GM23338 (cell line): ENCODE measurements around the gene SERGEF. TPM values are rescaled to one million over a fixed set of nuclear protein-coding genes. Genes with fewer than 3 reads are reported as not detected.

Source experiments
- ATAC-seq: fragments of 200-7000 bp; cut with Tn5 transposase; 3 replicates; pipeline ENCODE4 v1.9.1; 2020
- DNase-seq: peaks from one replicate; pipeline ENCODE4 v3.0.0-alpha.2; 2015; ENCODE audit warnings: low spot score
- H2AFZ ChIP-seq: fragments of 200-600 bp; sonication (generic); 2 replicates; pipeline ENCODE4 v1.8.0; 2016; ENCODE audit warnings: antibody characterized with exemption, mild to moderate bottlenecking, moderate library complexity
- H3F3A ChIP-seq: fragments of 200-600 bp; sonication (generic); replicated peaks from 2 replicates; pipeline ENCODE4 v1.8.0; 2017; ENCODE audit warnings: antibody characterized with exemption, mixed run types, low read depth
- H3K27ac ChIP-seq: fragments of 200-600 bp; sonication (generic); 2 replicates; pipeline ENCODE4 v1.6.1; 2016; ENCODE audit warnings: low read depth
- H3K27me3 ChIP-seq: fragments of 200-600 bp; sonication (generic); 2 replicates; pipeline ENCODE4 v1.8.0; 2016; ENCODE audit warnings: mild to moderate bottlenecking, mixed run types, moderate library complexity; ENCODE audit not compliant: insufficient read depth
- H3K36me3 ChIP-seq: fragments of 200-600 bp; sonication (generic); 2 replicates; pipeline ENCODE4 v1.8.0; 2016; ENCODE audit warnings: mild to moderate bottlenecking; ENCODE audit not compliant: insufficient read depth
- H3K4me1 ChIP-seq: fragments of 200-600 bp; sonication (generic); 2 replicates; pipeline ENCODE4 v1.8.0; 2016; ENCODE audit warnings: mild to moderate bottlenecking, moderate library complexity; ENCODE audit not compliant: insufficient read depth
- H3K4me2 ChIP-seq: fragments of 200-600 bp; sonication (generic); 2 replicates; pipeline ENCODE4 v1.7.1; 2017; ENCODE audit warnings: mixed run types
- H3K4me3 ChIP-seq: fragments of 200-600 bp; sonication (generic); 2 replicates; pipeline ENCODE4 v1.6.1; 2016; ENCODE audit warnings: mixed run types
- H3K79me2 ChIP-seq: fragments of 200-600 bp; sonication (generic); replicated peaks from 2 replicates; pipeline ENCODE4 v1.8.0; 2017; ENCODE audit warnings: mild to moderate bottlenecking; ENCODE audit not compliant: insufficient read depth
- H3K9me2 ChIP-seq: fragments of 200-600 bp; sonication (generic); 2 replicates; pipeline ENCODE4 v1.8.0; 2017; ENCODE audit not compliant: insufficient read depth
- H4K20me1 ChIP-seq: fragments of 200-600 bp; sonication (generic); replicated peaks from 2 replicates; pipeline ENCODE4 v1.8.0; 2017; ENCODE audit warnings: mild to moderate bottlenecking; ENCODE audit not compliant: insufficient read depth
- H3K27ac Mint-ChIP-seq: 2 replicates; pipeline ENCODE4 v1.8.0; 2020; ENCODE audit warnings: inconsistent platforms, mild to moderate bottlenecking, moderate library complexity, mixed read lengths
- H3K27me3 Mint-ChIP-seq: 3 replicates; pipeline ENCODE4 v1.8.0; 2022; ENCODE audit warnings: low read depth, mild to moderate bottlenecking, moderate library complexity, mixed read lengths, inconsistent platforms; ENCODE audit not compliant: insufficient read depth, poor library complexity
- H3K36me3 Mint-ChIP-seq: 3 replicates; pipeline ENCODE4 v1.8.0; 2021; ENCODE audit warnings: low read depth, mild to moderate bottlenecking, inconsistent platforms, moderate library complexity, mixed read lengths
- H3K4me1 Mint-ChIP-seq: 3 replicates; pipeline ENCODE4 v1.8.0; 2020; ENCODE audit warnings: mild to moderate bottlenecking, inconsistent platforms, mixed read lengths
- H3K4me3 Mint-ChIP-seq: 3 replicates; pipeline ENCODE4 v1.8.0; 2021; ENCODE audit warnings: moderate library complexity, mild to moderate bottlenecking, inconsistent platforms, mixed read lengths
- H3K9me3 Mint-ChIP-seq: 3 replicates; pipeline ENCODE4 v1.8.0; 2020; ENCODE audit warnings: moderate library complexity, mild to moderate bottlenecking, inconsistent platforms, mixed read lengths
- CREB1 ChIP-seq: fragments of 250-450 bp; sonication (Bioruptor Pico); IDR thresholded peaks from 2 replicates; pipeline ENCODE4 v1.5.0; 2020; ENCODE audit warnings: low read depth, mild to moderate bottlenecking, moderate library complexity
- EZH2 ChIP-seq: fragments of 200-600 bp; sonication (generic); IDR thresholded peaks from one replicate; pipeline ENCODE4 v1.8.0; 2017; ENCODE audit warnings: antibody characterized with exemption, mild to moderate bottlenecking, low read depth; ENCODE audit not compliant: unreplicated experiment
- EZH2phosphoT487 ChIP-seq: fragments of 200-600 bp; sonication (generic); IDR thresholded peaks from one replicate; pipeline ENCODE4 v1.8.1; 2018; ENCODE audit warnings: antibody characterized with exemption; ENCODE audit not compliant: unreplicated experiment
- STAT1 ChIP-seq: IDR thresholded peaks from one replicate; pipeline ENCODE4 v1.6.1; 2016; ENCODE audit warnings: antibody characterized with exemption; ENCODE audit not compliant: unreplicated experiment
- ZNF331 ChIP-seq: fragments of 250-450 bp; sonication (Bioruptor Pico); IDR thresholded peaks from 2 replicates; pipeline ENCODE4 v1.5.0; 2020; ENCODE audit warnings: low read depth, mild to moderate bottlenecking, moderate library complexity
- polyA plus RNA-seq: library from polyadenylated mRNA; unstranded; fragments of >200 nt; fragmentation: Nextera tagmentation; extraction: Ambion mirVana; gene quantifications from 2 replicates; pipeline ENCODE4 v1.2.1, GENCODE V29; 2016
- total RNA-seq: library from RNA; depleted of rRNA; stranded (reverse); fragments of >200 nt; shearing (Covaris generic); gene quantifications from 2 replicates; pipeline ENCODE4 v1.2.3, GENCODE V29; 2014
- TF ChIP-seq, protein P1 (sequence below): IDR thresholded peaks from one replicate; pipeline ENCODE4 v1.6.1; 2018; ENCODE audit warnings: antibody characterized with exemption; ENCODE audit not compliant: unreplicated experiment
- TF ChIP-seq, protein P2 (sequence below), 2 experiments: fragments of 200-600 bp in 1 of 2; sonication (generic) in 1 of 2; conservative IDR thresholded peaks; 2 replicates each; pipeline versions ENCODE4 v1.5.1 to v1.6.1; 2016 to 2017; ENCODE audit warnings: antibody characterized with exemption in 2 of 2, low read depth in 2 of 2, mild to moderate bottlenecking in 2 of 2, moderate library complexity in 1 of 2
- TF ChIP-seq, protein P3 (sequence below): IDR thresholded peaks from 2 replicates; pipeline ENCODE4 v1.6.1; 2016; ENCODE audit warnings: antibody characterized with exemption

SERGEF gene
- total and polyA plus RNA-seq, 2 experiments from 2014 or later = 24.2 to 27.9 TPM

- TF ChIP-seq, protein P1, sequence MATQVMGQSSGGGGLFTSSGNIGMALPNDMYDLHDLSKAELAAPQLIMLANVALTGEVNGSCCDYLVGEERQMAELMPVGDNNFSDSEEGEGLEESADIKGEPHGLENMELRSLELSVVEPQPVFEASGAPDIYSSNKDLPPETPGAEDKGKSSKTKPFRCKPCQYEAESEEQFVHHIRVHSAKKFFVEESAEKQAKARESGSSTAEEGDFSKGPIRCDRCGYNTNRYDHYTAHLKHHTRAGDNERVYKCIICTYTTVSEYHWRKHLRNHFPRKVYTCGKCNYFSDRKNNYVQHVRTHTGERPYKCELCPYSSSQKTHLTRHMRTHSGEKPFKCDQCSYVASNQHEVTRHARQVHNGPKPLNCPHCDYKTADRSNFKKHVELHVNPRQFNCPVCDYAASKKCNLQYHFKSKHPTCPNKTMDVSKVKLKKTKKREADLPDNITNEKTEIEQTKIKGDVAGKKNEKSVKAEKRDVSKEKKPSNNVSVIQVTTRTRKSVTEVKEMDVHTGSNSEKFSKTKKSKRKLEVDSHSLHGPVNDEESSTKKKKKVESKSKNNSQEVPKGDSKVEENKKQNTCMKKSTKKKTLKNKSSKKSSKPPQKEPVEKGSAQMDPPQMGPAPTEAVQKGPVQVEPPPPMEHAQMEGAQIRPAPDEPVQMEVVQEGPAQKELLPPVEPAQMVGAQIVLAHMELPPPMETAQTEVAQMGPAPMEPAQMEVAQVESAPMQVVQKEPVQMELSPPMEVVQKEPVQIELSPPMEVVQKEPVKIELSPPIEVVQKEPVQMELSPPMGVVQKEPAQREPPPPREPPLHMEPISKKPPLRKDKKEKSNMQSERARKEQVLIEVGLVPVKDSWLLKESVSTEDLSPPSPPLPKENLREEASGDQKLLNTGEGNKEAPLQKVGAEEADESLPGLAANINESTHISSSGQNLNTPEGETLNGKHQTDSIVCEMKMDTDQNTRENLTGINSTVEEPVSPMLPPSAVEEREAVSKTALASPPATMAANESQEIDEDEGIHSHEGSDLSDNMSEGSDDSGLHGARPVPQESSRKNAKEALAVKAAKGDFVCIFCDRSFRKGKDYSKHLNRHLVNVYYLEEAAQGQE = no peak
- no peak for TF ChIP-seq EZH2phosphoT487
These were observed 249.1 kb downstream of the SERGEF start (continued) for GRCh38 chr11:17763703-17764102.

- H4K20me1 ChIP-seq = no peaks in the 10 kb centered on the region
- ATAC-seq = no peak
These were observed 249.6 kb downstream of the SERGEF start for GRCh38 chr11:17763244-17763643.

DNA sequence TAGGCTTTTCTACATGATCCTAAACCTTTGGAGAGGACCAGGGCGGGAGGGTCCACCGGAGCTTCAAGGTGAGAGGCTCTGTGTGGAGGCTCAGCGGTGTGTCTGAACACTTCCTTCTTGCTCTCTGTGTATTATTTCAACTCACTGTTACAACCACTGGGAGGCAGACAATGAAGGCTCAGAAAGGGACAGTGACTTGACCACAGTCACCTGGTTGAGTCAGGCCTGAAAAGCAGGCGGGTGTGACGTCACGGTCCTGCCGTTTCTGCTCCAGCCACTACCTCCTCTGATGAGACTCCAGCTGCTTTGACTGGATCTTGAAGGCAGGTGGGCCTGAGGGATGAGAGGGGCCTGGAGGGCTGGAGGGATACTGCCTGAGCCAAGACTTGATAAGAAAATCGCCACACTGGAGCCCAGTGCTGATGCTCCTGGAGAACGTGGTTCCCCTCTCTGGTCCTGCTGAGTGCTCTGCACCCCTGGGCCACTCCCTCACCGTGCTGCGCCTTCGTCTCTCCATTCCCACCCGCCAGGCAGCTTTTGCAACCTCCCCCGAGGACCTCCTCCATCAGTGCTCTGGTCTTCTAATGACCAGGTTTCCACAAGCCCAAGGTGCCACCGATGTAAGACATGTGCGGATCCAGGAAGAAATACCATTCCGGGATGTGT lies 250.4 kb downstream of the SERGEF start:
- H3K36me3 ChIP-seq = no peaks in the 10 kb centered on the region
- H3K27me3 ChIP-seq = no peaks in the 10 kb centered on the region
- H3K4me1 ChIP-seq = no peaks in the 10 kb centered on the region
- H3F3A ChIP-seq = no peaks in the 10 kb centered on the region
- H3K4me3 ChIP-seq = no peak overlapping the region
- DNase-seq = no peak
- peaks cover 2% of the 10 kb centered on the region for H3K27me3 Mint-ChIP-seq
- H3K27ac Mint-ChIP-seq = no peak overlapping the region
- H3K9me2 ChIP-seq = no peaks in the 10 kb centered on the region
- H3K4me2 ChIP-seq = no peak overlapping the region
- H3K79me2 ChIP-seq = no peaks in the 10 kb centered on the region
- H3K4me1 Mint-ChIP-seq = peaks cover 2% of the 10 kb centered on the region; the same call in 2 of the 3 replicates
- no peak overlapping the region for H2AFZ ChIP-seq
- no peak for ATAC-seq
- H3K36me3 Mint-ChIP-seq = no peaks in the 10 kb centered on the region
- no peak overlapping the region for H3K4me3 Mint-ChIP-seq
- H4K20me1 ChIP-seq = no peaks in the 10 kb centered on the region
- H3K27ac ChIP-seq = no peak overlapping the region
- H3K9me3 Mint-ChIP-seq = no peaks in the 10 kb centered on the region
- TF ChIP-seq, protein P2, sequence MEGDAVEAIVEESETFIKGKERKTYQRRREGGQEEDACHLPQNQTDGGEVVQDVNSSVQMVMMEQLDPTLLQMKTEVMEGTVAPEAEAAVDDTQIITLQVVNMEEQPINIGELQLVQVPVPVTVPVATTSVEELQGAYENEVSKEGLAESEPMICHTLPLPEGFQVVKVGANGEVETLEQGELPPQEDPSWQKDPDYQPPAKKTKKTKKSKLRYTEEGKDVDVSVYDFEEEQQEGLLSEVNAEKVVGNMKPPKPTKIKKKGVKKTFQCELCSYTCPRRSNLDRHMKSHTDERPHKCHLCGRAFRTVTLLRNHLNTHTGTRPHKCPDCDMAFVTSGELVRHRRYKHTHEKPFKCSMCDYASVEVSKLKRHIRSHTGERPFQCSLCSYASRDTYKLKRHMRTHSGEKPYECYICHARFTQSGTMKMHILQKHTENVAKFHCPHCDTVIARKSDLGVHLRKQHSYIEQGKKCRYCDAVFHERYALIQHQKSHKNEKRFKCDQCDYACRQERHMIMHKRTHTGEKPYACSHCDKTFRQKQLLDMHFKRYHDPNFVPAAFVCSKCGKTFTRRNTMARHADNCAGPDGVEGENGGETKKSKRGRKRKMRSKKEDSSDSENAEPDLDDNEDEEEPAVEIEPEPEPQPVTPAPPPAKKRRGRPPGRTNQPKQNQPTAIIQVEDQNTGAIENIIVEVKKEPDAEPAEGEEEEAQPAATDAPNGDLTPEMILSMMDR (conservative IDR thresholded peaks at IDR 0.05; ENCODE audit: low read depth in 2 of 2) = peak in 1 of 2 experiments; percentile 22; a peak in 1 of 4 replicates
- TF ChIP-seq CREB1 (no peak), EZH2phosphoT487 (no peak), ZNF331 (CRISPR knock-in tag) (no peak), EZH2 (no peak), STAT1 (no peak)
- TF ChIP-seq, protein P3, sequence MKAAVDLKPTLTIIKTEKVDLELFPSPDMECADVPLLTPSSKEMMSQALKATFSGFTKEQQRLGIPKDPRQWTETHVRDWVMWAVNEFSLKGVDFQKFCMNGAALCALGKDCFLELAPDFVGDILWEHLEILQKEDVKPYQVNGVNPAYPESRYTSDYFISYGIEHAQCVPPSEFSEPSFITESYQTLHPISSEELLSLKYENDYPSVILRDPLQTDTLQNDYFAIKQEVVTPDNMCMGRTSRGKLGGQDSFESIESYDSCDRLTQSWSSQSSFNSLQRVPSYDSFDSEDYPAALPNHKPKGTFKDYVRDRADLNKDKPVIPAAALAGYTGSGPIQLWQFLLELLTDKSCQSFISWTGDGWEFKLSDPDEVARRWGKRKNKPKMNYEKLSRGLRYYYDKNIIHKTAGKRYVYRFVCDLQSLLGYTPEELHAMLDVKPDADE = no peak

More at GRCh38 chr11:17763244-17763643, 249.6 kb downstream of the SERGEF start:
- Histone ChIP-seq H3K9me2 (no peaks in the 10 kb centered on the region), H2AFZ (no peak overlapping the region), H3K4me2 (no peak overlapping the region), H3K79me2 (no peaks in the 10 kb centered on the region), H3K4me3 (no peak overlapping the region), H3K27ac (no peak overlapping the region), H3F3A (no peaks in the 10 kb centered on the region), H3K27me3 (no peaks in the 10 kb centered on the region), H3K36me3 (no peaks in the 10 kb centered on the region), H3K4me1 (no peaks in the 10 kb centered on the region)
- TF ChIP-seq, protein P2 (conservative IDR thresholded peaks at IDR 0.05; ENCODE audit: low read depth in 2 of 2) = no peak
- DNase-seq = no peak
- Mint-ChIP-seq H3K4me3 (no peak overlapping the region), H3K27ac (no peak overlapping the region), H3K27me3 (peaks cover 2% of the 10 kb centered on the region), H3K4me1 (peaks cover 2% of the 10 kb centered on the region; the same call in 2 of the 3 replicates), H3K9me3 (no peaks in the 10 kb centered on the region), H3K36me3 (no peaks in the 10 kb centered on the region)
